KBM-7 (cell line): ENCODE data around the gene TRAPPC14.
"Not testable (repeated sequence)": the region's sequence is repeated elsewhere in the genome, so short reads cannot be mapped to it uniquely, and the experiment has no call there.

Source experiments
- DNase-seq: peaks from one replicate; pipeline ENCODE4 v3.0.0-alpha.2; 2015
- in situ Hi-C: fragments of 300-500 bp; cut with MboI; formaldehyde crosslinking; loops from 2 replicates; pipeline ENCODE4 v1.14.3; 2020; ENCODE audit warnings: low sequenced_read_pairs, low pct_unique_long_range_greater_than_20kb, mixed read lengths

TRAPPC14 gene

DNA sequence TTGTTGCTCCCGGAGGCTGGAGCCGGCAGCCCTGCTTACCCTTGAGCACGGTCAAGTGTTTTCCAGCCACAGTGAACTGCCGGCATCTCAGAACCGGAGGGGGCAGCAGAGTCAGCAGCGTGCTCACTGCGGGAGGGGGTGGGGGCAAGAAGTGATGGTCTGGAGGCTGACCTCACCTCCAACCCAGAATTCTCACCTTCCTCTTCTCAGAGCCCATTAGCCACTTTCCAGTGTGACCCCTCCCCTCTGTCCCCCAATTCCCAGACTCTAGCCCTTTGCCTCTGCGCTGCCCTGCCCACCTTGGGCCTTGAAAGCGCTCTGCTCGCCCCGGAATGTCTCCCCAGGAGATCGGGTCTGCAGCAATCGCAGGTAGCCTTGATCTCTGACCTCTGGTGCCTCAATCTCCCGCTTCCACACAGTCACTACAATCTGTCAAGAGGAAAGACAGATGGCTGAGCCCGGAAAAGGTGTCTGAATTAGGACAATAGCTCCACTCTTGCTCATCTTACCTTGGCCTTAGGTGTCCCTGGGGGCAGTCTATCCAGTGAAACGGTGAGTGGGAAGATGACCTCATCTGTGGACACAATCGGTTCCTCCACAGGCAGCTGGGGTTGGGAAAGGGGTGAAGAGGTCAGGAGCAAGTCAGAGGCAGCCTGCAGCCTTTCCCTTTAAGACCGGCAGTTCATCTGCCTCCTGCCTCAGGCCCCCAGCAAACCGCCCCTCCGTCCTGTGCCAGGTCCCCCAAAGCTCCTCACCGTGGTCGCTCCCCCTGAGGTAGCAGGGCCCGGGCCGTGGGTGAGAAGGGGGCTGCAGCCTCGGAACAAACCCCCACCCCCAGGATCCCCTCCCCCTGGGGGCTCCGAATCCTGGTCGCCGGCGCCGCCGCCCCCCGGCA lies 942 bp downstream of the TRAPPC14 start:
- in situ Hi-C loops: no loop called here
- DNase-seq: no peak

DNA sequence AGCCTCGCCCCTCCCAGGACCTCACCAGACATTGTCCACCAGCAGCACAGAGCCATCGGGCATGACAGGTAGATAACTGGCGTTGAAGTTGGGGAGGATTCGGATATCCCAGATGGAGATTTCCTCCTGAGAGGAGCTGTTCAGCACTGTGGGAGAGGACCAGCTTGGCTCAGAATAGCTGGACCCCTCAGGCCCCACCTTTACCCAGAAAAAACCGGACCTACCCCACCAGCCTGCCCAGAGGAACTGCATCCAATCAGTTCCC lies 1.5 kb downstream of the TRAPPC14 start:
- no peak for DNase-seq
- in situ Hi-C loops: no loop called here

DNA sequence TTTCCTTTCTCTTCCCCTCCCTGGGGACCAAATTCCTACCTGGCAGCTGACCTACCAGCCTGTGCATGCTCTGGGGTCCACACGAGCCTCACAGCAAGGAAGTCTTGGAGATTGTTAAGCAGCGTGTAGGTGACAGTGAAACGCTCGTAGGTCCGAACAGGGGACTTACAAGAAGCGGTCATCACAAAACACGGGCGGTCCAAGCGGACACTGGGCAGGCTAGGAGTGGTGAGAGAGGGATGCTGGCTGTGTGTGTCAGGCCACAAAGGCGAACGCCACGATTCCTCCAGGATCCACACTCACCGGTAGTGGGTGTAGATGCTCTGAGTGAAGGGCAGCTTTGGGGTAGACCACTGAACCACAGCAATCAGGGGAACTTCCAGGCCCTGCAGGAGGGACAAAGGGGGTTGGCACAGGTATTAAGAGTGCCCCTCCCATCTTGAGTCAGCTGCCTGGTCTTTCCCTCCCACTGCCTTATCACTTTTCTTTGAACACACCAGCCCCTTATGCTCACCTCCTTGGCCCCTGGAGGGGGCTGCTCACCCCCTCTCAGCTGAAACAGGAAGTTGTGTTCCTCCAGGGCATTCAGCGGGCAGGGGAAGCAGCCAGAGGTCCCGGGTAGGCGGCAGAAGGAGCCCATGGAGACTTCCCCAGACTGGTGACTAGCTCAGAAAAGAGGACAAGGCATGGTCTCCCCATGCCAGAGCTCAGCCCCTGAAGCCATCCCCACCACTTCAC lies 2.0 kb downstream of the TRAPPC14 start:
- in situ Hi-C loops: no loop called here
- peak; percentile 72 for DNase-seq

DNA sequence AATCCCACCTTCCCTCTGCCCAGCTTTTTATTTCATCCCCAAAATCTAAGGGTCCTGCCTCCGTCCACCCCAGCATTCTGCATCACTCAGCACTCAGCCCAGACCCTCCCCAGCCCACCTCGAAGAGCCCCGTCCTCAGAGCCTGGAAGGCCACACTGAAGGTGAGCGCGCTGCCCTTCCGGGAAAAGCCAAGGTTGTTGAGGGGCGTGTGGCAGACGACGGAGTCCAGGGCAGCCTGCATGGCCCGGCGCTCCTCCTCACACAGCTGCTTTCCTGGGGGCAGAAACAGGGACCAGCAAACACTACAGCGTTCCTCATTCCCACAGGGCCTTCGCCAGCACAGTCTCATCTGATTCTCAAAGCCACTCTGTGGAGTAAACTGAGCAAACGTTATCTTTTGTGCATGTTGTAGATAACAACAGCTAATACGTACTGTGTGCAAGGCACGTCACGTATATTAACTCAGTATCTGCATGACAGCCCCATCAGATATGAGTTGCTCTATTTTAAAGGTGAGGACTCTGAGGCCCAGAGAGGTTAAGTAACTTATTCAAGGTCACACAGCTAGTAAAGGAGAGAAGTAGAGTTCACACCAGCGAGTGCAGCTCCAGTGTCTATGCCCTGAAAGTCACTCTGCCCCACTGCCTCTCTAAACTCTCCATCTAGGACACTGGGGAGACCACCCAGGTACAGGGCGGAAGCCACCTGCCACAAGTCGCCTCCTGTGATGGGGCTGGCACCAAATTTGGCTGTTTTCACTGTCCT lies 2.8 kb downstream of the TRAPPC14 start:
- in situ Hi-C loops: no loop called here
- DNase-seq: no peak

DNA sequence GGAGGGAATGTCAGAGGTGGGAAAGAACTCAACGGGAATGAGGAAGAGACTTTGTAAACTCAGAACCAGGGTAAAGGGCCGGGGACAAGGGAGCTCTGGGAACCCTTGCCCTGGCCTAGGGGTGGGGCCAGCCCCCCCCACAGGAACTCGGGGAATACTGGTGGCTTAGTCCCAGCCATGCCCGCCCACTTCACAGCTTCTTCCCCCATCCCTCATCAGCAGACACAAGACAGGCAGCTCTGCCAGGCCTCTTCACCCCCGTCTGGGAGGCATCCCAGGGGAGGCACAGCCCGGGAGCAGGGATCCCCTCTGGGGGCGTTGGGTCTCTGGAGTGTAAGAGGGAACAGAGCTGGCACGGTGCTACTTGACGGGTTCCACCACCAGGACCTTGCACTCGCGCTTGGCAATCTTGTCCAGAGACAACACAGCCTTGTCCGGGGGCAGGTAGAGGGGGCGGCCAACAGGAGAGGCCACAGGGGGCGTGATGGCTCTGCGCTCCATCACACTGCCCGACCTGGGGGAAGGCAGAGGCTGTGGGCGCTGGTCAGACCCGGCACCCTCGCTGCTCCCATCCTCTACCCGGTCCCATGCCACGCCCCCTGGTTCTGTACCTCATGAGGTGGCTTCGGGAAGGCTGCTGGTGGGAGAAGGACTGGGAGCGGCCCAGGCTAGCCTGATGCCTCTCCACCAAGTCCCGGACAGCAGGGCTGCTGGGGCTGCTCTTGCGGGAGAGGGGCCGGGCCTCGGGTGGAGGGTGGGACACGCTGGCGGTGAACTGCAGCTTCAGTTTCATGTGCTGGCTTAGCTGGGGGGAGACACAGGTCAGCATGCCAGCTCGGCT lies 3.7 kb downstream of the TRAPPC14 start:
- no peak for DNase-seq
- in situ Hi-C loops: no loop called here

DNA sequence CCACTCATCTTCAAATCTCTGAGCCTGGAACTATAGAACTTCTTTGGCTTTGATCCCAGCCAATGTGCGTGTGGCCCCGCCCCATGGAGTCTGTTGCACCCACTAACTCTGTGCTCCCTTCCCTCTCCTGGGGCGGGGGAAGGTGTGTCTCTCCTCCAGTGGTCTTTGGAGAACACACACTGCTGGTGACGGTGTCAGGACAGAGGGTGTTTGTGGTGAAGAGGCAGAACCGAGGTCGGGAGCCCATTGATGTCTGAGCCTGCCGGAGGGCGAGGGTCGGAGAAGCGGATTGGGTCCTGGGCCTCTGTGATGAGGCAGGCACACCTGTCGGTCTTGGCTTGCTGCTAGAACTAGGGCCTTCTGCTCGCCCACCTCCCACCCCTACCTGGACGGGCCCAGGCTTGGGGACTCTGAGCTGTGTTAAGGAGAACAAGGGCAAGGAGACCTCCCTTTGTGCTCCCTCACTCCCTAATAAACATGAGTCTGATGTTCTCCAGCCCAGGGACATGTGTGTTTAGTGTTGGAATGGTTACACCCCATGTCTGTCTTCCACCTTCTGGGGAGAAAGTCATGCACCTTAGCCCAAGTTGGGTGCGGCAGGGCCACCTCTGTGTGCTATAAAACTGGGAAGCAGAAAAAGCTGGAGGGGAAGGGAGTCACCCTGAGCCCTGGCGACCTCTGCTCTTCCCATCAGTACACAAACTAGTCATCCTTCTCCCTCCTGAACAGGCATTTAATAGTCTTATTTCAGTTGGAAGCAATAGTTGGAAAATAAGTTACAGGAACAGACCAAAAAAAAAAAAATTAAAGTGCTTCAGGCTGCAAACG lies 4.6 kb downstream of the TRAPPC14 start:
- no peak for DNase-seq

DNA sequence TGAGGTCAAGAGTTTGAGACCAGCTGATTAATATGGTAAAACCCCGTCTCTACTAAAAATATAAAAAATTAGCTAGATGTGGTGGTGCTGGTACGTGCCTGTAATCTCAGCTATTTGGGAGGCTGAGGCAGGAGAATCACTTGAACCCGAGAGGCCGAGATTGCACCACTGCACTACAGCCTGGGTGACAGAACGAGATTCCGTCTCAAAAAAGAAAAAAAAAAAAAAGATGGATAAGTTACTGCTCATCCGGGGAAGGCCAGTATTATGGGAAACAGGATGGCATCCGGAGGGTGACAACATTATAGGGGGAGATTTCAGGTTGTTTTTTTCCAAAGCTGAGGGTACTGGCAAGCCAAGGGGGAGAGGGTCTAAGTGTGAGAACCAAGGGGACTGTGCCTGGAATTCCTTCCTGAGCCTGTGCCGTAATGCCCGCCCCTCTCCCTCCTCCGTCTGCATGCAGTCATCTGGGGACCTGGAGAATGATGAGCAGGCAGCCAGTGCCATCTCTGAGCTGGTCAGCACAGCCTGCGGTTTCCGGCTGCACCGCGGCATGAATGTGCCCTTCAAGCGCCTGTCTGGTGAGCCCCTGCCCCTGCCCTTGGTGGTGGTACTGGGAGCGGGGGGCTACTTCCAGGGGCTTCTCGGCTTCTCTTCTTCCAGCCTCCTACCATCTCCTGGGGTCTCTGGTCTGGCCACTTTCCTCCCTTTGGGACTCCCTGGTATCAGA lies 5.4 kb downstream of the TRAPPC14 start:
- DNase-seq: no peak
- in situ Hi-C loops: no loop called here

More for the DNA sequence above, 4.6 kb downstream of the TRAPPC14 start:
- in situ Hi-C loops: no loop called here

DNA sequence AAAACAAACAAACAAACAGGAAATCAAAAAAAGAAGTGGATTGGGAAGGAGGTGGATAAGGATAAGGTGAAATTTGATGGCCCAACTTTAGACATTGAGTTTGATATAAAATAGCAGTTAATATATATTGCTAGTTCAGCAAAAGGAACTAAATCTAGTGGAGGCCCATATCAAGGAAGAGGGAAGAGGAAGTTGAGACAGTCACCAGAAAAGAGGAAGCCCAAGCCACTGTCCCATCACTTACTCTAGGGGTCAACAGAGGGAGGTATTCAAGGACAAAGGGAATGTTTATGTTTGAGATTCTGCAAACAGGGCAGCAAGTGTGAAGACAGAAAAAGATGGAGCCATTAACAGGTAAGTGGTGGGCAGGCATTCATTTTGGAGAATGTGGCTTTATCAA lies 6.1 kb downstream of the TRAPPC14 start:
- DNase-seq: peak; percentile 85
- in situ Hi-C loops: no loop called here

DNA sequence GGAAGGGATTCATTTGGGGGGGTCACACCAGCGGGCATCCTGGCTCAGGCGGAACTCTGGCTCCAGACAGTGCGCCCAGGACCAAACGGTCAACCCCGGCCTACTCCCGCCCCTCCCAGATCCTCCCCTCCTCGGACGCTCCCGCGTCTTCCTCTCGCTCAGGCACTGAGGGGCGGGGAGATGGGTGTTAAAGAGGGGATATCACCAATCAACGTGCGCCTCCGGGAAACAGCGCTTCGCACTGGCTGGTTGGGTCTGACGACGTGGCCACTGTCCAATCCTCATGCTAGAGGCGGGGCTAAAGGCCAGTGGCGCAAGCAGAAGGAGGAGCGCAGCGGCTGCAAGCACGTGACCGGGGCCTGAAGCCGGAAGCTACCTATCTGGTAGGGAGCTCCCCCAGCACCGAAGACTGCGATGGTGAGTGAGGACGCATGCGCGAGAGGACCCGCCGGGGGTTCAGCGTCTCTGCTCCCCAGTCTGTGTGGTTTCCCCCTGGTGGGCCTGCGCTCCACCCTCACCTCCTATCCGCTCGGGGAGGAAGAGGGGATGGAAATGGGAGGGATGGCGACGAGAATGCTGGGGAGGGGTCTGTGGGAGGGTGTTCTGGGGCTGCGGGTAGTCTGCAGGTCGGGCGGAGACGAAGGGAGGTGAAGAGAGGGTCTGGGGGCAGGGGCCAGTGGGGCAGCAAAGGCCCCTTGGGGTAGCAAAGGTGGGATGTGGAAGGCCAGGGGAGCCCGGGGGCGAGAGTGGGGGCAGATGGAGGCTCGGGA lies 9.8 kb downstream of the TRAPPC14 start, which contains the start of gene LAMTOR4:
TSS of gene LAMTOR4 (plus strand) at position 360 of the 770 bp plus-strand sequence. CDS start at position 415, 55 bp downstream.
- in situ Hi-C loops: no loop called here
- peak; percentile 98 for DNase-seq

DNA sequence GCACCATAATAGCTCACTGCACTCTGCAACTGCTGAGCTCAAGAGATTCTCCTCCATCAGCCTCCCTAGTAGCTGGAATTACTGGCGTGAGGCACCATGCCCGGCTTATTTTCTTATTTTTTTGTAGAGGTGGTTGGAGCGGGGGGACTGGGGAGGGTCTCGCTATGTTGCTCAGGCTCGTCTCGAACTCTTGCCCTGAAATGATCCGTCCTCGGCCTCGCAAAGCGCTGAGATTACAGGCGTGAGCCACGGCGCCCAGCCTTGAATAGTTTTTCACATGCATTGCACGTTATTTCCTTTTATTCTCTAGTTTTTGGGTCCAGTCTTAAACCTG lies 10.3 kb downstream of the TRAPPC14 start:
- in situ Hi-C loops: no loop called here
- DNase-seq: no peak

DNA sequence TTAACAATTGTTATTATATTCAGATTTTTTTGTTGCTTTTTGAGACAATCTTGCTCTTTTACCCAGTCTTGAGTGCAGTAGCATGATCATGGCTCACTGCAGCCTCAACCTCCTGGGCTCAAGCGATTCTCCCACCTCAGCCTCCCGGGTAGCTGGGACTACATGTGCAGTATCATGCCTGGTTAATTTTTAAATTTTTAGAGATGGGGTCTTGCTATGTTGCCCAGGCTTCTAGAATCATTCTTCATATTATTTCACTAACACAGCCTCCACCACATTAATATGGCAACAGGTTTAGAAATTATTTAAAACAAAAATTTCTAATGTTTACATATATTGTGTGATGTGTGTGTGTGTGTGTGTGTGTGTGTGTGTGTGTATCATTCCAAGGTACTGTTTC lies 11.2 kb downstream of the TRAPPC14 start:
- DNase-seq: no peak
- in situ Hi-C loops: no loop called here

DNA sequence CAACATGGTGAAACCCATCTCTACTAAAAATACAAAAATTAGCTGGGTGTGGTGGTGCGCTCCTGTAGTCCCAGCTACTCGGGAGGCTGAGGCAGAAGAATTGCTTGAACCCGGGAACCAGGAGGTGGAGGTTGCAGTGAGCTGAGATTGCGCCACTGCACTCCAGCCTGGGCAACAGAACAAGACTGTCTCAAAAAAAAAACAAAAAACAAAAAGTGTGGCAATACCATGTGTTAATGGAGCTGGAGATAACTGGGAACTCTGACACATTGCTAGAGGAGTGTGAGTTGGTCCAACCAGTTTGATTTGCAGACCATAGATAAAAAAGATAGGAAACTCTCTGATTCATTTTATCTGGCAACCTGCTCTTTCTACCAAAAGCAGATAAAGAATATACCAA lies 12.2 kb downstream of the TRAPPC14 start:
- in situ Hi-C loops, DNase-seq: not testable (repeated sequence)

DNA sequence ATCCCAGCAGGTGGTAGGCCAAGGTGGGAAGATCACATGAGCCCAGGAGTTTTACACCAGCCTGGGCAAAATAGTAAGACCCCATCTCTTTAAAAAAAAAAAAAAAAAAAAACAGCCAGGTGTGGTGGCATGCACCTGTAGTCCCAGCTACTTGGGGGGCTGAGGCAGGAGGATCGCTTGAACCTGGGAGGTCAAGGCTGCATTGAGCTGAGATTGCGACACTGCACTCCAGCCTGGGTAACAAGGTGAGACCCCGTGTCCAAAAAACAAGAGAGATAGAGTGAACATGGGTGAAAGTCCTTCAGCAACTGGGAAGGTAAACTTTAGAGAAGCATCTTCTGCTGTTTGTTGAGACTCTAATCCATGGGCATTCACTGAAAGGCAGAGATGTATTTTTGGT lies 16.1 kb downstream of the TRAPPC14 start:
- in situ Hi-C loops: no loop called here
- no peak for DNase-seq

DNA sequence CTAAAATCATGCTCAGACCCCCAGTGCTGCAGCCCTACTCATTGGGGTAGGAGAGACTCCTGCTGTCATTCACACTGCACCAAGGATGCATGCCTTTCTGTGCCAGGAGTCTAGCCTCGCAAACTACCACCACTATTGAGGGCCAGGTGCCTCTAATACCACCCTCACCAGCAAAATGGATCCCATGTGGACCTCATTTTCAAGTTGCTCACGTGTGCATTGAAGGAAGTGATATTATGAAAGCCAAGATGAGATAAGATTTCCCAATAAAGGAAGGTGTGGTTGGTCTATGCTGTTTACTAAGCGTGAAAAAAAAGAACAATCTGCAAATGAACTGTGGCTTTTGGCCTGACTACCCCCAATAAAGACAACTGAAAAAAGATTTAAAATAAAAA lies 17.0 kb downstream of the TRAPPC14 start:
- DNase-seq: no peak
- in situ Hi-C loops: no loop called here

DNA sequence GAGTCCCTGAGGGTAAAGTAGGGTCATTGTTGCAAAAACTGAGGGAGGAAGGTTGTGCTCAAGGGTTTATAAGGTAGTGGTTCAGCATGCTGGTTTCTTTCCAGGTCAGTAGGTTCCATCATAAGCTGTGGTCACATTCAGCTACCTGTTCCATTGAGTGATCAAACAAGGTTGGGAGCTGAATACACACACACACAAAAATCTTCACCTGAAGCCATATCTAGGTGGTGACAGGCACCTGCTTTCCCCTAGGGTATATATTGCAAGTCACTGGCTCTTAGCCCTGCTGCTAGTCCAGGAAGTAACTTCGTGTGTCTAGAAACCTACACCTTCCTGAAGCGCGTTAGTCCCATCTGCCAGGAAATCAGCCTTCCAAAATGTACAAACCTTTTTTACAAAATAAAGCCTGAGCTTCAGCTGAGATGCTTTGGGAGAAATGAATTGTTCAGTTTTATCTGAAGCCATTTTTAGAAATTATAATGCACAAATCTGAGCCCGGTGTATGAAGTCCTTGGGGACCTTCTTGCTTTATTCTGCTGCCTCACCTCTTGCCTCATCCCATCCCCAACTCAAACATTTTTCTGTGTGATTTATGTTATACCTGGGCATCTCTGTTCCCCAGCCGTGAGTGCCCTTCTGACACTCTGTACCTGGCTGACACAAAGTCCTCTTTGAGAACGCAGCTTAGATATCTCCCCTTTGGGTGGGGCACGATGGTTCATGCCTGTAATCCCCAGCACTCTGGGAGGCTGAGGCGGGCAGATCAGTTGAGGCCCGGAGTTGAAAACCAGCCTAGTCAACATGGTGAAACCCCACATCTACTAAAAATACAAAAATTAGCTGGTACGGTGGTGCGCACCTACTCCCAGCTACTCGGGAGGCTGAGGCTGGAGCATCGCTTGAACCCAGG lies 20.4 kb downstream of the TRAPPC14 start:
- in situ Hi-C loops: no loop called here
- DNase-seq: no peak

DNA sequence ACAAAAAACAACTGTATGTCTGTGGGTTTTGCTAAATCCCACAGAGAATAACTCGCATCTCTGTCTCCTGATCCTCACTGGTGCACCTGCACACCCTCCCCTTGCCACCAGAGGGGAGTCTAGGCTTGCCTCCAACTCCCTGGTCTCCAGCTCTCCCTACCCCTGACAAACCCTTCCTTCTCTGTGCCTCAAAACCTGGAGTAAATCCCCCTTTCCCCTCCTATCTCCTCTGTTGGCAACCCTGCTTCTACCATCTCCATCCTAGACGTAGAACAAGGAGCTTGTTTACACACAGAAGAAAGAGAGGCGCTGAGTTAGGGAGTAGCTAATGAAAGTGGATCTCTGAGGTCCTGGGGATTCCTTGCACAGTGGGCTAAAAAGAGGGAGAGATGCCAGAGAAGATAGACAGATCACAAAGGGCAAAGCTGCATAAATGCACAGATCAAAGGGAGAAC lies 25.8 kb downstream of the TRAPPC14 start:
- in situ Hi-C loops: no loop called here
- DNase-seq: peak; percentile 85
